ENCODE measurements around the gene GLS.

Gene GLS

GRCh38 chr2:190970160-190970559, 89.5 kb downstream of the GLS start:
- no peak for DNase-seq (ENCODE audit: low read depth, low spot score)

DNA sequence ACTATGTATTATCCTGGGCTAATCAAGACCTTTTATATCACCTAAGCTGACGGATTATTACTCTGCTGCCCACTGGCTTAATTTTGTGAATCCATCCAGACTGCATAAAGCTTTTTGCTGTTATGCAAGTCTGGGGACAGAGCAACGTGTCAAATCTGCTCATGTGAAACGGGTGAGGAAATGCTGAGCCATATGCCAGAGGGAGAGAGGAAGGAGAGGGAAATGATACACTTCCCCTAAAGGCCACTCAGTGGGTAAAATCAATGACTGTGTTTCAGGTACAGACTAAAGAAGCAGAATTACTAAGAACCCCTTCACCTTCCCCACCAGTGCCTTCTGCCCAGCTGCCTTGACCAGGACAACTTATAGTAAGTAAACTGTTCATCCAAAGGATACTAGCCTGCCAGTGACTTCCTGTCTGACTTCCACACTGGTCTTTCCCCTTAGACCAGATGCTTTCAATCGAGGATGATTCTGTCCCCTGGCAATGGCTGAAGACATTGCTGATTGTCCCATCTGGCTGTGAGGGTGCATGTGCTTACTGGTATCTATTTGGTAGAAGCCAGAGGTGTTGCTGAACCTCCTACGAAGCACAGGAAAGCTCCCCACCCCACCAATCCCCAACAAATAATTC, 90.4 kb downstream of the GLS start:
- no peak for DNase-seq (ENCODE audit: low read depth, low spot score)

DNA sequence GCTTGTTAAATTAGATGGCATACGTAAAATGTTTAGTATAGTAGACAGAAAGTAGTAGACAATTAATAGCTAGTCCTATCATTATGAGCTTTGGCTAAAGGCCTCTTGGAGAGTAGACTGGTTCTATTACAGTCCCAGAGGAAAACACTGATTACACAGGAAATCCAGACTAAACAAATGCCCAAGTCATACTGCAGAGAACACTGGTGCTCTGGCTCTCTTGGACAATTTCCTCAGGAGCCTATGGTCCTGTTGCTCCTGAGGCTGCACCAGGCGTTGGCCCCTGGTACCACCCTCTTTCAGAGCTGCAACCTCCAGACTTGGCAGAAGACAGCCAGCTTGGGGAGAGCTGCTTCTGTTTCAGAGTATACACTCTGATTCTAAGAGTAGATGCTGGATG, 91.6 kb downstream of the GLS start:
- DNase-seq (ENCODE audit: low read depth, low spot score) = no peak

- DNase-seq (ENCODE audit: low read depth, low spot score) = no peak
These were observed 92.2 kb downstream of the GLS start for GRCh38 chr2:190972846-190973245.

- DNase-seq (ENCODE audit: low read depth, low spot score) = no peak
These were observed 92.6 kb downstream of the GLS start for GRCh38 chr2:190973262-190973661.

- DNase-seq (ENCODE audit: low read depth, low spot score) = no peak
These were observed 93.4 kb downstream of the GLS start for GRCh38 chr2:190973726-190974628.

- no peak for DNase-seq (ENCODE audit: low read depth, low spot score)
These were observed 94.2 kb downstream of the GLS start for GRCh38 chr2:190974629-190975361.

DNA sequence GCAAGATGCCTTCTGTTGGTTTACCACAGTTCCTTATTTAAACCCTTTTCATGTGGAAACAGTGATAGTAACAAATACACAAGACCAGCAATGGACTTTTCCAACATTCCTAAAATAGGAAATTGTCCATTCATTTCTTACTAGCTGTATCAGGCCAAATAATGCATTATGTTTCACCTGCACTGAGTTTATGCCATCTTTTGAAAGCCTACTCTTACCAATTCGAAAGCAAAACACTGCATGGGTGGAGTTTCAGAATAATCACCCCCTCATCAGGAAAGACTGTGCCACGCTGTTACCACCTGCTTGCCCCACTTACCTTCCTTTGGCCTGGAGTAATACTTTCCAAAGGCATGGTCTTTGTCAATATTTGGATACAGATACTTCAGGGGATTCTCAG, 95.9 kb downstream of the GLS start:
- no peak for DNase-seq (ENCODE audit: low read depth, low spot score)

GRCh38 chr2:190977505-190977904, 96.9 kb downstream of the GLS start:
- DNase-seq (ENCODE audit: low read depth, low spot score) = no peak

DNA sequence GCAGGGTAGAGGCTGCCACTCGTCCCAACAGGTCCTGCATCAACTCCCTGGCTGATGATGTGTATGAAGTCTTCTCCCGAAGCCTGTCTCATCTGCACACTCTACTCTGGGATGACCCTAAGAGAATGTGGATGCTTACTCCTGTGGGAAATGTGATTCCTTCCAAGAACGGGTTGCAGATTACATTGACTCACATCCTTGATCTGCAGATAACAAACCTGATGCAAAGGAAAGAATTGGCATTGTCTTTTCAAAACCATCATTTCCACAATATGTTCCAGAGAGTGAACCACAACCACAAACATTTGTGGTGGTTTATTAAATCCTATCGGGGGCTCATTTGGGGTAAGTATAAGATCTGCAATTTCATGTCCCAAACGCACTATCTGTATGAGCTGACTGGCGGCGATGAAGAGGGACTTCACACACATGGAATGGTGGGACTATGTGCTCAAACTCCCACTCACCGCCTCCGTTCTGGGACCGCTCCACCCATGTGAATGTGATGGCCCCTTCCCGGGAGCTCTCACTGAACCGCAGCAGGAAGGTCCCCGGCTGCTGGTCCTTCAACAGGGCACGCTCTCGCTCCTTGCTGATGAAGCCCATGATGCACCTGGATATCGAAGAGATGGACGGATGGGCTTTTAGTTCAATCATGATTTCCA, 97.9 kb downstream of the GLS start:
- no peak for DNase-seq (ENCODE audit: low read depth, low spot score)

DNA sequence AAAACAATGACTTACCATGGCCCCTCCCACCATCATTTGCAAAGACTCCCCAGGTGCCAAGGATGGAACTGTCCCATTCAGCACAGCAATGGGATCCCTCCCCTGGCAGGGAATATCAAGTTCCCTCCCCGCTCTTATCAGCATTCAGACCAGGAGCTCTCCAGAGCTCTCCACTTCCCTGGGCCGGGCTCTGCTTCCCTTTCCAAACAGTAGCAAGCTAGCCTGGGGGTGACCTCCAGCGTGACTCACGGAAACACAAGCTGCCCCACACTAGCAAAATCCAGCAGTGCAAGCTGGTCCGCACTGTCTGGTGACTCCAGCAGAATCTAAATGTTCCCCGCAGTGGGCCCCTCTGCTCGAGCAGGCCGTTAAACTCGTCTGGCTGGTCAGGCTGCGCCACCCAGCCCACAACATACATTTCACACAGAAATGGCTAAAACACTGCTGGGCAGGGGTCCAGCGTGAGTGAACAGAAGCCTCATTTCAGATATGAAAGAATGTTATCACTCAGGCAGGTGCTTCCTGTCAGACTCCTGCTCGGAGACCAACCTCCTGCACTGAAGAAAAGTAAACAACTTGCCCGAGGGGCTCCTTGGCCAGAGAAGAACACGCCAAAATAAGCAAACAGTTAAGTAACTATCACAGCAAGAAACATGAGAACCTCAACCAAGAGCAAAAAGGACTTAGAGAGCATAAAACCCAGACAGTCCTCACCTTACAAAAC, 99.4 kb downstream of the GLS start:
- DNase-seq (ENCODE audit: low read depth, low spot score) = no peak

DNA sequence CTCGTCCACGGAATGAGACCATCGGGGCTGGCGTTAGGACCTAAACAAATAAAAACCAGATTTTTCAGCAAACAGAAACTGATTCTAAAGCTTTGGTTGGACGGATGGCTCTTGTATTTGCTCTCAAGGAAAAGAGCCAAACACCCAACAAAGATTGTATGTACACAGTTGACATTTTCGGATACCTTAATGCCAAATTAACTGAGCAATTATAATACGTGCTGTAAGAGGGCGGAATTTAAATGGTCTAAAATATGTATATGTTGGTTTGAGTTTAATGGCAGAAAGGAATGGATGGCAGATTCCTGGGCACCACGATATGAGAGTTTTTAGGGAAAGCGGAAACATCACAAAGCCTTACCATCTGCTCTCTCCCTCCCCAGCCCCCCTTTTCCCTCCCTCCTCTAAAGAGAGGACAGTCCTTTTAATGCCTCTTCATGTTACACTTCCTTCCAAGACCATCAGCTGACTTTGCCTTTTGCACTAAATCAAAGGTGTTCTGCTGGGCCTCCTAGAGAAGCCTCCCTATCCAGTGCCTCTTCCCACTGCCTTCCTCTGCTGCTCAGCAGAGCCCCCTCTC, 100.1 kb downstream of the GLS start:
- DNase-seq (ENCODE audit: low read depth, low spot score) = no peak

- DNase-seq (ENCODE audit: low read depth, low spot score) = no peak
These were observed 100.7 kb downstream of the GLS start for GRCh38 chr2:190981333-190981732.

GRCh38 chr2:190981733-190982132, 101.1 kb downstream of the GLS start:
- DNase-seq (ENCODE audit: low read depth, low spot score) = no peak

DNA sequence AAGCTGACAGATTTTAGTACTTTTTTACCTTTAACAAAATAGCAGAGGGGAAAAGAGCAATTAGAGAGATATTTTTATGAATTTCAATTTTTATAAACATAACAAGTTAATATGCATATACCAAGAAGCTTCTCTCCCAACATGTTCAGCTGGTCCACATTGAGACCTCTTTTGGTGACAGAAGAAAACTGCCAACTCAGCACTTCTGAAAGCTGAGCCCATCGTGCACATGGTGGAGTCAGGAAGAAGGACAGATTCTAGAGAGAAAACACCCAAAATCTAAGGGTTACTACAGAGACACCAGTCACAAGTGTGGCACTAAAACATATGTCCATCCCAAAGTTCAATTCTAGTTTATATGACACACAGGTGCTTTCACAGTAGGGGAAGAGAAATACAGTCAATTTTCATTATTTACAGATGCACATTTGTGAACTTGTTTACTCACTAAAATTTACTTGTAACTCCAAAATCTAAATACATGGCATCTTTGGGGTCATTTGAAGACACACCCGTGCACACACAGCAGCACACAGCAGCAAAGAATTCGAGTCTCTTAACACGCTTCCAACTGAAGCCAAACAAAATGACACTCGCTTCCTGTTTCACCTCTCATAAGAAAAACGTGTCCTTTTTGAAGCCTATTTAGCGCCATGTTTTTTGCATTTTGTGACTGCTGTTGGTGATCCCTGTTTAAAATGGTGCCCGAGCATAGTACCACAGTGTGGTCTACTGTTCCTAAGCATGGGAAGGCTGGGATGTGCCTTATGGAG, 101.8 kb downstream of the GLS start:
- DNase-seq (ENCODE audit: low read depth, low spot score) = no peak

DNA sequence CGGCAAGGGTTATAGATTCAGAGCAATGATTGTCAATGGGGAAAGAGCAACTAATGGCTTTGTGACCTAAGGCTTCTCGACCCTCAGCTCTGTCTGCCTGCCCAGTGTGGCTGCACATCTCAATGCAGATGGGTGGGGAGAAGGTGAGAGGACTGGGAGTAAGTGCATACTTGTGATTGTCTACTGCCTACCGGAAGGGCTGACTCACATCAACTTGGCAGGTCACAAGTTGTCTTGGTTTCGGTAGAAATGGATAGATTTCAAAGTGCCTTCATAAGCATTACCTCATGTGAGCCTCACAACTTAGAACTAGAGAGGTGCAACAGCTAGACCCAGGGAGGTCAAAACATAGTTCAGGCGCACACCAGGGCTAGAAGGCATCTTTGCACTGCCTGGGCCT, 104.0 kb downstream of the GLS start:
- no peak for DNase-seq (ENCODE audit: low read depth, low spot score)

DNA sequence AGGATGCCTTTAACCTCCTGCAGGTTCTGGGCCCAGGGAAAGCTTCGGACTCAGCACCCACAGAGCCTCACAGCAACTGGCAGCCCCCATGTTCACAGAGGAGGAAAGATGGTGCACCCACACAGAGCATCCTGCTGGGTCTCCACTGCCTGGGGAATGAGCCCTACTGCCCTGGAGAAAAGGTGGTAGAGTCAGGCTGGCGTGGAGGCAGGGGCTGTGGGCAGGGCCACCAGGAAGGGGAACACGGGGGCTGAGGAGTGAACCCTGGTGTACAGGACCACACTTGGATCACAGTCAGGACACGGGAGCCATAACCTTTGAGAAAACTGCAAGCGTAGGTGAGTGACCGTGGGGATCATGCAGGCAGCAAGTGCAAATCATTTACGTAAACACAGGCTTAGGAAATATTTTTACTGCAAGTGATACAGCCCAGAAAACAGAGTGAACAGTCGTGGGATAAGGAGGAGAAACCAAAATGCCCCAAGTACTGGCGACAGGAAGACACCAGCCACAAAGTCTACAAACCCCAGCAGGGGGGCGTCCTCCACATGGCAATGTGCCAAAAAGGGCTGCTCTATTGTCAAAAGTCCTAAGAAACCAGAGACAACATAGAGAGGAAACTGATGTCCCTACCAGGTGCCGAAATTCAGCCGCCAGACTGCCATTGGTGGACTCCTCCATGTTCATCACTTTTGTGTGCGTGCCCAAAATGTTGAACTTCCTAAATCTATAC, 105.8 kb downstream of the GLS start:
- no peak for DNase-seq (ENCODE audit: low read depth, low spot score)

DNA sequence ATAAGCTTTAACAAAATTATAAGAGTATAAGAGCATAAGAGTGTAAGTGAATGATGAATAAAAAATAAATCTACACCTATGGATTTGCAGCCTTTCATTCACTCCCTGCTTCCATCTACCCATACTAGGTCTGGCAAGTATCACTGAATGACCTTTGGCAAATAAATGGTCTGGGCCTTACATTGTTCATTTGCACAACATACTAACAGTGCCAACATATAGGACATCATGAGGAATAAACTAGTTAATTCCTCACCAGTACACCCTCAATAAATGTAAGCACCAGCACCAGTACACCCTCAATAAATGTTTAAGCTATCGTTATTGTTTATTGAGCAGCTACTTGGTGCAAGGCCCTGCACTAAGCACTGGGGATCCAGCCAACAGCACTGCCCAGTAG, 106.5 kb downstream of the GLS start:
- no peak for DNase-seq (ENCODE audit: low read depth, low spot score)

DNA sequence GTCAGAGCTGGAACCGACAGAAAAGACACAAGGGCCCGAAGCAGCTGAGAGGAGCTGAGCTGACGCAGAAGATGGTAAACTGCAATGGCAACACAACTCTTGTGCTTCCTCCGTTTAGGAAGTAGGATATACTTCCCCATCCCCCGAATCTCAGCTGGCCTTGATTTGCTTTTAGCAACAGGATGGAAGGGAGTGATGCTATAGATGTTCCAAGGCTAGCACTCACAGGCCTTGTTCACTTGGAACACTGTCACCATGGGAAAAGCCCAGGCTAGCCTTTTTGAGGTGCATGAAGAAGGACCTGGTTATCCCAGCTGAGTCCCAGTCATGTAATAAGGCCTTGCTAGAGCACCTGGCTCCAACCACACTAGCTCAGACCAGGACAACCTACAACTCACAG, 107.3 kb downstream of the GLS start:
- DNase-seq (ENCODE audit: low read depth, low spot score) = no peak

GRCh38 chr2:190988910-190989309, 108.3 kb downstream of the GLS start:
- no peak for DNase-seq (ENCODE audit: low read depth, low spot score)

Measured in activated naive CD8-positive, alpha-beta T cell treated with anti-CD3 and anti-CD28 coated beads, Interleukin-2, amount 50 U/mL, for 16 hours (primary cell).